ENCODE results near the gene PMVK.
A peak's percentile ranks its signal among the peaks of the same experiment; 100 is the strongest.

The PMVK gene

DNA sequence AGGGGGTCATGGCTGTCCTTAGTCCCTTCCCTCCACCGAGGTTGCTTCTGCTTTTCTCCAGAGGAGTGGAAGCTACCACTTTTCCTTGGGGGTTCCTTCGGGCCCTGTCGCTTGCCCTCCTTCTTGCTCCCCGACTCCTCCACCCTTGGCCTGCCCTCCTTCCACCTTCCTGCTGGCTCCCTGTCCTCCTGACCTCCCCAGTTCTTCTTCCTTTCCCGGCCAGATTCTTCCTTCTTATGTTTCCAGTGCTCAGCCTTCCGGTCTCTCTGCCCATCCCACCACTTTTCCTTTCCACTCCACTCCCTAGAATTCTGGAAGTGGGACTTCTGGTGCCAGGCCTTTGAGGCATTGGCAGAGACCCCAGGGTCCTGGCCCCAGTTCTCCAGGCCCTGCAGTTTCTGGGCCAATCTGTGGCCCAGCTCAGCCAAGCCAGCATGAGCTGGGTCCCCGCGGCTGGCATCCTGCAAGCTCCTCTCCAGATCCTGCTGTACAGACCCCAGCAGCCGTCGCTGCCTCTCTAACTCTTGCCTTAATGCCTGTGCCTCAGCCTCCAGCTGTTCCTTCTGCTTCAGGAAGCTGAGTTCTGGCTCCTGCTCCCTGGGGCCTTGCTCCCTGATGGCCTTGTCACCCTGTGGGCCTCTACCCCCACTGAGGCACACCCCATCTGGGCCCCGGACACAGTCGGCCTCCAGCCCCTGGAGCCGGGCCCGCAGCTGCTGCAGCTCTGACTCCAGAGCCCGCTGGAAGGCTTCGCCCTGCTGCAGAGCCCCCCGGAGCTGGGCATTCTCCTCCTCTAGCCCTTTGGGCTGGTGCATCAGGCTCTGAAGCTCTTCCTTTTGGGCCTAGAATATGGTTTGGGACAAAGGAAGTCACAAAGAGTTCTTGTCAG lies 9.7 kb upstream of the PMVK start:
- DNase-seq = no peak

DNA sequence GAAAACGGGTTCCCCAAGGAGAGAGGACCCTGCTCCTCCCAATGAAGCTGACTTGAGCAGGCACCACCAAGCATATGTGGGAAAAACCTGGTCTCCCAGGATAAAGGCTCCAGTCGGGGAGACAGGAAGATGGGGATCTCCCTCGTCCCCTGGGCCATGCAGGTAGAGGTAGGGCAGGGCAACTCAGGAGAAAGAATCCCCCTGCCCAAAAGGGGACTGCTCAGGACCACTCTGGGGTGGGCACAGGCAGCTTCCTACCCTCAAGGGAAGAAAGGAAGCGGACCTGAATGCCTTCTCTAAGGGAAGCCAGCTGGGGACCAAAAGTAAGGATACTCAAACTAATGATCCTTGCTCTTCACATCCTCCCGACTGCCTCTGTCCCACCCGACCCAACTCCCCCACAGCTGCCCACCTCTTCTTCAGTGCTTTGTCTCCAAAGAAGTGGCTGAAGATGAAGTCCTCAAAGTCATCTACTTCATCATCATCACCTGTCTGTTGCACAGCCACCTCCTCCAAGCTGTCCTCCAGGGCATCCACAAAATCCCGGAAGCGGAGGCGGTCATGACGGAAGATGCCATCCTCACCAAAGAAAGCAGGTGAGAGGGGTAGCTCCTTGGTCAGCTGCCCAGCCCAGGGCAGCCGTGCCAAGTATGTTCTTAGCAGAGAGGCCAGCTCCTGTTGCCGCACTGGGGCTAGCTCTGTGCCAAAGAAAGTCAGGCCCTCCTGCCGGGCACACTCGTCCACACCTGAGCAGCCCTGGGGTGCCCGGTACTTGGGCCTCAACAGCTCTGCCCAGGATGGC lies 8.8 kb upstream of the PMVK start:
- no peak for DNase-seq

DNA sequence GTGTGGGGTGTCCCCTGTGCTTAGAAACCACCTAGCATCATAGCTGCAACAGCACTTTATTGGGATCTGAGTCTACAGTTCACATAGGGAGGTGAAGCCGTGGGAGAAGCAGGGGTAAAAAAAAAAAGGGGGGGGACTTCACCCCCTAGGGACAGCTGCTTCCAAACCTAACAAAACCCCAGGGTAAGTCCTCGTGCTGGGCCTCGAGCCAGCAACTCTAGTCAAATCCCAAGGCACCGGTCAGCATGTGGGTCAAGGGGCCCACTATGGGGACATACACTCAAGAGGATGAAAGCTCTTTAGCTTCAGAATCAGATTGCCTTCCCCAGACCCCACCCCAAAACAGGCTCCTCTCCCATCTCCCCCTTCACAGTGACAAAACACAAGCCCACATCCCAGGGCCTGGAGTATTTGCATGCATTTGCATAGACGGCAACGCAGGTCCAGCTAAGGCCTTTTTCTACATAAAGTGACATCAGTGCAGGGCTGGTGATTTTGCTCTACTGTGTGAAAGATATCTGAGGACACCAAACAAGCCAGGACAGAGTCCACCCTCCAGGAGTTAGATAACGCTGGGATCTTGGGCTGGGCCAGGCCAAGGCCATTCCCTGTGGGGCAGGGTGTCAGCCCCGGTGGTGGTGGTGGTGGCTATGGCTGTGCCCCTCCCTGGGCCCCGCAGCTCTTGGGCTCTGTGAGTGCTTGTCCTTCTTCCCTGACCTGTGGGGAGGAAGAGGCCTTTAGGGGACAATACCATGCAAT lies 8.1 kb upstream of the PMVK start:
- no peak for DNase-seq

DNA sequence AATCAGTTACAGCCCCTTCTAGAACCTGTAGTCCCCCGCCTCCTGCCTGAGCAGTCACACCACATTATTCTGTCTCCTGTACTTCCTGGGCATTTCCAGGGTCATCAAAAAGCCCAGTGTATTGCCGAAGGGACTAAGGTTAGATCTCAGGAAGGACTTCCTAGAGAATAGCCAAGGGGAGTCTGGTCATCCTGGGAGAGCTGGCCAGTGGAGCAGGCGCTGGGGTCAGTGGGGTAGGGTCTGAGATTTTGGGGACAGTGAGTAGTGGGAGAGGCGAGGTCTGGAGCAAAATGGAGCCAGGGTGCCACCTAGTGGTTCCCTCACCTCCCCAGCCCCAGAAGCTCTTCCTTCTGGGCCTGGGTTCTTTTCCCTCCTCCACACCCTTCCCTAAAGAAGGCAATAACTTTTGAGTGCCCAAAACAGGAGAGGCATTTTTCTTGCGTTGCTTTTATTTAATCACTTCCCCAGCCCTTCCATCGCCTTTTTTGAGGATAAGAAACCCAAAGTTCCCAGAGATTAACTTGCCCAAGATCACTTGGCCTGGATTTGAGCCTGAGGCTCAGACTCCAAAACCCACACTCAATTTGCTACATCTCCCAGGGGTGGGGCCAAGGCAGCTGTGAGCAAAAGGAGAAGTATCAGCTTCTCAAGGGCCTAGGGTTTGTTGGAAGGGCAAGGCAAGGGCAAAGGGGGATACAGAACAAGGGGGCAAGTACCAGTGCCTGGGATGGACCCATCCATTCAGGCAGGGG lies 7.3 kb upstream of the PMVK start:
- DNase-seq = no peak

DNA sequence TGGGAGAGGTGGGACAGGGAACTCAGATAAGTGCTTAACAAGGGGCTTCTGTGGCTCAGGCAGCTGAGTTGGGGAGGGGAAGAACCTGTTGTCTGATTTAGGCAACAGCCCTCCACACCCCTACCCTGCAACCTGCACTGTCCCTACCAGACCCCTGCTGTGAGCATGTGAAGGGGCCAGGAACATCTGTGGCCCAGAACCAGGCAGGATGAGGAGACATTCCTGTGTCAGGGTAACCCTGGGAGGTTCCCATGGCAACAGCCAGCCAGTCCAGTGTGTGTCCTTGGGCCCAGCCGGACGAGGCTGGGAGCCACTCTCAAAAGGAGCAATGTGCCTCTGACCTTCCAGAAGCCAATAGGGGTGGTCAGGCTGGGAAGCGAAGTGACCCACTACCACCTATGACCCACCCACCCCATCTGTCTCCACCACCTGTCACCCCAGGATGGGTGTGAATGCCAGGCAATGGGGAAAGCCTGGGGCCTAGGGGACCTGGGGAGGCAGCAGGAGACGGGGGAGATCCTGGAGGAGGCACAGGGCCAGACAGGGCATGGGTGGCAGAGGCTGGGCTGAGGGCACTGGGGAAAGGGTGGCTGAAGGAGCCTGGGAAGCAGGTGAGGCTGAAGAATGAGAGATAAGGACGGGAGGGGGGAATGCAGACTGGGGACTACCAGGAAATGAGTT lies 5.0 kb upstream of the PMVK start:
- no peak for DNase-seq

DNA sequence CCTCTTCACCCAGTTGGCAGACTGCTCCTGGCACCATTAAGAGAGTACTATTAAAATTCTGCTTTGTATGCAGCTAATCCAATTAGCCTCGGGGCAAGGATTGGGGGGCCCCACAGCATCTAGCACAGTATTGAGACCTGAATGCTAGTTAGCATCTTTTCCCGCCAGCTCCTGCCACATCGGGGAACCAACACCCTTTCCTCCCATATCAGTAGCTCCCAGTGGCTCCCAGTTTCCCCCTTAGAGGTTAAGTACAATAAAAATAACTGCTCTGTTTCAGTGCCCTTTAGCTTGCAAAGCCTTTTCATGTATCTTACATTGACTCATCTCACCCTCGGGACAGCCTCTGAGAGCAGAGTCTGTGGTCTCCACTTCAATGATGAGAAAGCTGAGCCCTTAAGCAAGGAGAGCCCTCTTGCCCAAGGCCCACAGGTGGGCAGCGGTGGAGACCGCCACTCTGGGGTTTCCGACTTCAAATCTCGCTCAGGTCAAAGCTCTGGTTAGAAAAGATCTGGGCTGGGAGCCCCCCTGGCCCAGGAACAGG lies 4.2 kb upstream of the PMVK start:
- DNase-seq = no peak

DNA sequence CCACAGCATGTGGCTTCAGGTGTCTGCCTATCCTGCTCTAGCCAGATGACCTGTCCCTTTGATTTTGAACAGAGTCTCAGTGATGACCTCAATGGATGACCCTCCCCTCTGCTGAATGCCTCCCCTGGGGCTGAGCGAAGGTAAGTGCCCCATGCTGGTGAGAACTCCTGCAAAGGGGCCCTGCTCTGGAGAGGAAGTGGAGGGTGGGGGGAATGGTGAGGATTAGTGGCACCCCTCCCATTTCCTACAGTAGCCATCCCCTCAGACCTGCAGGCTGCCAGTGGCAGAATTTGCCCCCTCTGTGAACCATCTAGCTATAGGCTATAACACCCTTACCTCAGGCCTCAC lies 3.7 kb upstream of the PMVK start:
- DNase-seq = no peak

DNA sequence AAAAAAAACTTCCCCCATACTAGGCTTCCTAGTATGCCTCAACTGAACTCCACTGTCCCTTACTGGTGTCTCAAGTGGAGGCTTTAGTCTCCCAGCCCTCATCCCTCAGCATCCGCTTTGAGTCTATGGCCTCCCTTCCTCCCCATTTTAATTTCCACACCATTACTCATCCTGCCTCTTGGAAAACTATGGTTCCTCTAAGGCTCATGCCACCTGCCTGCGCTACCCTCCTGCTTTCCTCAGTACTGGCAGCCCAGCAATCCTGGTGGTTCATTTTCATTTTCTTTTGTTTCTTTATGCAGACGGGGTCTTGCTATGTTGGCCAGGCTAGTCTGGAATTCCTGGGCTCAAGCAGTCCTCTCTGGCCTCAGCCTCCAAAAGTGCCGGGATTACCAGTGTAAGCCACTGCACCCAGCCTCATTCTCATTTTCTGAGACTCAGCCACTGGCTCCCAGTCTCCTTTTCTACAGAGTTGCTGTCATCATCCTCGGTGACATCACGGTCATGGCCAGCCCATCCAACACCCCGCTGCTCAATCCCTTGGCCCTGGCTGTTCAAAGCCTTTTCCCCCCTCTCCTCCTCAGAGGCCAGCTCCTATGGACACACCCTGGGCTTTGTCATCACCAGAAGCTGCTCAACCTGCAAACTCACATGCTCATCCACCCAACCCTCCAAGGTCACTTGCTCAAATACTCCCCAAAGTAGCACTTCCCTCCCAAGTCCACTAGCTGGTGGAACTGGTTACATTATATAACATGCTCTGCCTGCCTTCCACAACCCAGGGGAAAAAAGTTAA lies 2.3 kb upstream of the PMVK start:
- no peak for DNase-seq

DNA sequence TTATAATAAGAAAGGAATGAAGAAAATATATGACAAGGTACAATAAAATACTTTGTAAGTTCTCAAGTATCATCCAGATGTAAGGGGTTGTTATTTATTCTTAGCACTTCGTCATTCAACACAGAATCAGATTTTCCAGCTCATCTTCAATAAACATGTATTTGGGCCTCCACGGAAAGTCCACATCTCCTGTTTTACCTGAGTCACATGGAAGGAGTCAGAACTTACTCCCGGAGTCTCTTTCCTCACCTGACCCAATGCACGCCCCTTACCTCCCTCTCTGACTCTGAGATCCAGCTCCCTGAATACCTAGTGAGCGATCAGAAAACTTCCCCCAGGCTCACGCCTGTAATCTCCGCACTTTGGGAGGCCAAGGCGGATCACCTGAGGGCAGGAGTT lies 1.5 kb upstream of the PMVK start:
- no peak for DNase-seq

DNA sequence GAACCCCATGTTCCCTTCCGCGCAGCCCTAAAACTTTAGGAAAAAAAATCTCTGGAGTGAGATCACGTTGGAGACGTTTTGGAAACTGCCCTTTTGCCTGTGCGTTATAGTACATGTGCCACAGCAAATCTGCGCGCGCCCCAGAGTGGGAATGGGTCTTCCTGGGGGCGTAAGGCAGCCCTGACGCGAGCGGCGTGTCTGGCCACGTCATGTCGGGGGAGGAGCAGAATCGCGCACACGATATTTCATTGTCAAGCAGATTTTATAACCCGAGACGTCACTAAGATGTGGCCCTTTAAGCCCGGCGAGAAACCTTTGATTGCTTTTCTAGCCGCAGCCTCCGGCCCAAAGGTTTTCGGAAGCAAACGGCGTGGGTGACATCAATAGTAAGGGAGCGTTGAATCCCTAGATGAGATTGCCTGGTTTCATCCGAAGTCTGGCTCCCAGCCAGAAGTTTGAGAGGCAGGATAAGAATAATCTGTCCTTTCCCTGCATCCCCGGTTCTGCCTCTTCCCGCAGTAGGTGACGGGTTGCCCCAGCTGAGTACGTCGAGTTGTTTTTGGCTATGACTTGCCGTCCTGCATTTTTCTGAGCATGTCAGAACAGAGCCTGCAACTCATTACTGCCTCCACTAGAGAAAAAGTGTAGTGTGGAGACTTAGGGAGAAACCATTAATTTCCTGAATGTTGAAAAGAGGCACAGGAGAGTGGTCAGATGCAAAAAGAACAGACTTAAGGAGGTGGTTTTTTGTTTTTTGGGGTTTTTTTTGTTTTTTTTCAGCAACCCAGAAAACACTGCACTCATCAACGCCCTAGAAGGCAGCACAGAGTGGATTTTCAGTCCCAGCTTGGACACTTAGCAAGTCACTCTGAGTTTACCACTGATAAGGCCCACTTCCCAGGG lies 817 bp upstream of the PMVK start:
- DNase-seq = peak; percentile 91

DNA sequence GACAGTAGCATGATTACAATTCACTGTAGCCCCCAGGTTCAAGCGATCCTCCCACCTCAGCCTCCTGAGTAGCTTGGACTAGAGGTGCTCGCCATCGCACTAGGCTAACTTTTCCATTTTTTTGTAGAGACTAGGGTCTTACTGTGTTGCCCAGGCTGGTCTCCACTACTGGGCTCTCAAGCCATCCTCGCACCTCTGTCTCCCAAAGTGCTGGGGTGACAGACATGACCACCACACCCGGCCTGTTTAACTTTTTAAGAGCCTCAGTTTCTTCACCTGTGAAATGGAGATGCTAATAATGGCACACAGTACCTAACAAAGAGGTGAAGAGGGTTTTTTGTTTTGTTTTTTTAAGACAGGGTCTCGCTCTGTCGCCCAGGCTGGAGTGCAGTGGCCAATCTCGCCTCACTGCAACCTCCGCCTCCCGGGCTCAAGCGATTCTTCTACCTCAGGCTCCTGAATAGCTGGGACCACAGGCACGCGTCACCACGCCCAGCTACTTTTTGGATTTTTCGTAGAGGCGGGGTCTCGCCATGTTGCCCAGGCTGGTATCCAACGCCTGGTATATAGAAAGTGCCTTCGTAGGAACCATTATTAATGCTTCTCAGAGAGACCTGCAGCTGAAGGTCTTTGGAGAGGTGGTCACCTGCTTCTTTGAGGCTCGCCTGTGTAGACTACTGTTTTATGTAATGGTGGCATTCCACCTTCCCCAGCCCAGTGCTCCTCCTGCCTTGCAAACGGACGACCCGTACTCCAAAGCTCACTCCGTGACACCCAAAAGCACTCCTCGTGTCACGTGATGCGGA lies 567 bp downstream of the PMVK start:
- no peak for DNase-seq

DNA sequence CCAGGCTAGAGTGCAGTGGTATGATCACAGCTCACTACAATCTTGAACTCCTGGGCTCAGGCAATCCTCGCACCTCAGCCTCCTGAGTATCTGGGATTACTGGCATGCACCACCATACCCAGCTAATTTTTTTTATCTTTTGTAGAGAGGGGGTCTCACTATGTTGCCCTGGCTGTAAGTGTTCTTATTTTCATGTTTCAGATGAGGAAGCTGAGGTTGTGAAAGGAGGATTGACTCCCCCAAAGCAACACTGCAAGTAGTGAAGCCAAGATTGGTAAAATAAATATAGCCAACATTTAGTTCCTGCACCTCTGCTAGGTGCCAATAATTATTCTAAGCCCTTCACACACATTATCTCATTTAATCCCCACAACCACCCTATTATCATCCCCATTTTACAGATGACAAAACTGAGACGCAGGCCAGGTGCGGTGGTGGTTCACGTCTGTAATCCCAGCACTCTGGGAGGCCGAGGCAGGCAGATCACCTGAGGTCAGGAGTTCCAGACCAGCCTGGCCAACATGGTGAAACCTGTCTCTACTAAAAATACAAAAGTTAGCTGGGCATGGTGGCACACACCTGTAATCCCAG lies 2.1 kb downstream of the PMVK start:
- no peak for DNase-seq

DNA sequence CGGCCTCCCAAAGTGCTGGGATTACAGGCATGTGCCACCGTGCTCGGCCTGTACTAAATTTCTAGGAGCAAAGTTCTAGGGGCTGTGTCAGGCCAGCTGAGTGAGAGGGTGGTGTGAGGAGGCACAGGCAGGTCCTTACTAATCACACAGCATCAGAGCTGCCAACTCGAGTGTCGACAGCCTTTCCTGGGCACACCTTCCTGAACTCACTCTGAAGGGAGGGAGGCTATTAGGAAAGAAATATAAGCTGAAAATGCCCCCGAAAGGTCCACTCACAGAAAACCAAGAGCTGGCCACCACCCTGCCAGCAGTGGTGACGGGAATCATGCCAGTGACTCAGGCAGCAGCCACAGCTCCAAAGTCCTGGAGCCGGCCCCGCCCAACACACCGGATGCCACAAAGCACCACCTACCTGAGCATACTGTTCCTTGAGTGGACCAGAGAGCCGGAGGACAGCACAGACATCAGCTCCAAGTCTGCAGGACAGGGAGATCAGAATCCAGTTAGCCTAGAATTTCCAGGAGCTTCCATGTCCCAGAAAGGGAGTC lies 4.5 kb downstream of the PMVK start:
- DNase-seq = peak; percentile 32

DNA sequence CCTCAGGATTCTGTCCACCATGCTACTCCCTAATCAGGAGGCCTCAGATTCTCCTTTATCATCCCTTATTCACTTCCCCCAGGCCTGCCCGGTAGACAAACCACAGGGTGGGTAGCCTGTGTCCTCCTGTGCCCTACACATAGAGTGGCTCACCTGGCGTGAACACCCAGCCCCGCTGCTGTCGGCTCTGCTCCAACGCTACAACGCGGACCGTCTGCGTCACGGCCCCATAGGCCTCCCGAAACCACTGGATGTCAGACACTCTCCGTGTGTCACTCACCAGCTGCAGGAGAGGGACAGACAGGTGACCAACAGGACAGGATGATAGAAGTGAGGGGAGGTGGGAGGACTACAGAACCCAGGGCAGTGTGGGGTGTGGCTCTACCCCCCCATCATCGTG lies 10.3 kb downstream of the PMVK start:
- no peak for DNase-seq

DNA sequence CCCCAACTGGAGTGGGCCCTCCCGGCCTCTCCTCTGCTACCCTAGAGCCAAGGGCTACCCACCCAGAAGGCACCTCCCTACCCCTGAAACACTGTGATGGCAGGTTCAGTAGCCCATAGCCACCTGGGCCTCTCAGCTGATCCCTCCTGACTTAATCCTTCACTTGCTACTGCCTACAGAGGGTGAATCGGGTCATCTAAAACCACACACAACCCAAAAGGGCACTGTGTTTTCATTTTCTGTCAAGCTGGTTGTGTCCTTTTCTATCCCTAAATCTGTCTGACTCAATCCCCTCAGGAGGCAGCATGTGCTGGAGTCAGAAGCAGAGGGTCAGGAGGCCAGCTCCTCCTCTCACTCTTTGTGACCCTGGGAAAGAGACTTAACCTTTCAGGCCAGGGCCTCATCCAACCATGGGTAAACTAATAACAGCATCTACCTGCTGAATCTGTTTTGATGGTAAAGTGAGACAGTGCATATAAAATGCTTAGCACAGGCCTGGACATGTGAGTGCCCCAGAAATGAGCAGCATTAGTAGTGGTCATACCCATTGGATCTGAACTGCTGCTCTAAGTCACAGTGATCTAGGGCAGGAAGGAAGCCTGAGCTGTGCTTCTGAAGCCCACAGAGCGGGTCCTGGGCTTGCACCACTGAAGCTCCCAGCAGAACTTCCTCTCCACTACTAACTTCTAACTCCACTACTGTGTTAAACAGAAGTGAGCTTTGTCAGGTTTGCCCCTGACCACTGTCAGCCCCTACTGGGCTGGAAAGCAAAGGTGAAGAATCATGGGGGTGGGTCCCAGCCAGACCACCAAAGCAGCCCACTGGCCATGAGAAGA lies 11.0 kb downstream of the PMVK start:
- DNase-seq = no peak

DNA sequence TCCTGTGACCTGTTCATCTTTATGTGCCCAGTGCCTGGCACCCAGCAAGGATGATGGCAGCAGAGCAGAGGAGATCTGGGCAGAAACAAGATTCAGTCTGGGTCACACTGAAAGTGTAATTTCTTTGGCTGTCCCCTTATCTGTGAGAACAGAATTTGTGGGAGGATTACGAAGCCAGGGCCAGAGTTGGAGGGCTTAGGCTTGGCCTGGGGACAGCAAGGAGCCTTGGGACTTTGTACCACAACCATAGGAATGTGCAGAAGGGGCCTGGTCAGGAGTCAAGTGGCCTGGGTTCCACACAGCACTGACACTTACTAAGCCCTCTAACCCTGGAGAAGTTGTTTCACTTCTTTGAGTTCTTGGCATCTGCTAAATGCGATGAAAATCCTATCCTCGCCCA lies 12.8 kb downstream of the PMVK start:
- no peak for DNase-seq

DNA sequence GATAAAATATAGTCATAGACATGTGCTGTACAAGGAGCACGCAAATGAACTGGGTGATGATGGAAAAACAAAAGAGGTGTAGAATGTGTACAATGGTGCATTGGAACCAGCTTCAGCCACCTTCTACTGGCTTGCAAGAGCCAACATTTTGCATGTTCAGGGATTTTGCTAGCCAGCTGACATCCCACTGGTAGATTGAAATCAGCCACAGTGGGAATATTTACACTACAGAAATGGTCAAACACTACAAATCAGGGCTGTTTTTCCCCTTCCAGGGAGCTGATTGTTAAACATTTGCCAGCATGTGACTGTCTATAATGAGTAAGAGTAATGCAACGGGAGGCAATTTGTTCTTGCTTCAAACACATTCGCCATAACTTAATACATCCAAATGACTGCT lies 23.2 kb downstream of the PMVK start:
- DNase-seq = no peak

All from DMS153 (cell line).